CD14-positive monocyte (primary cell): ENCODE data around the gene SUPT6H. TPM values are rescaled to one million over a fixed set of nuclear protein-coding genes. Genes with fewer than 3 reads are reported as not detected.
A peak's percentile ranks its signal among the peaks of the same experiment; 100 is the strongest.

Experiments
- DNase-seq, 3 donors: peaks; one replicate each; pipeline ENCODE4 v3.0.0-alpha.2; 2011 to 2022
- H2AFZ ChIP-seq: 2 replicates; pipeline ENCODE4 v1.6.0; 2012; ENCODE audit warnings: mild to moderate bottlenecking, low read depth, low read length, inconsistent platforms; ENCODE audit not compliant: insufficient read depth, poor library complexity, severe bottlenecking
- H3K27ac ChIP-seq, 2 donors: 1 replicate in 1 of 2; 2 replicates in 1 of 2; pipeline ENCODE4 v1.5.1; 2012 to 2013; ENCODE audit warnings: low read length in 2 of 2, control low read depth in 1 of 2, inconsistent platforms in 1 of 2, low read depth in 1 of 2, mild to moderate bottlenecking in 1 of 2
- H3K27me3 ChIP-seq, 2 donors: one replicate each; pipeline versions ENCODE4 v1.6.0 to v1.6.1; 2011 to 2013; ENCODE audit warnings: low read length in 2 of 2; ENCODE audit not compliant: control insufficient read depth in 2 of 2, insufficient read depth in 2 of 2
- H3K36me3 ChIP-seq, 2 donors: replicated peaks in 1 of 2; 1 replicate in 1 of 2; 2 replicates in 1 of 2; pipeline versions ENCODE4 v1.5.1 to v1.6.1; 2012 to 2013; ENCODE audit warnings: low read length in 2 of 2, control low read depth in 1 of 2, inconsistent platforms in 1 of 2, mild to moderate bottlenecking in 1 of 2; ENCODE audit not compliant: insufficient read depth in 2 of 2, control insufficient read depth in 1 of 2
- H3K4me1 ChIP-seq, 2 donors: 1 replicate in 1 of 2; 2 replicates in 1 of 2; pipeline versions ENCODE4 v1.5.1 to v1.6.1; 2012 to 2013; ENCODE audit warnings: low read length in 2 of 2, control low read depth in 1 of 2, inconsistent platforms in 1 of 2, mild to moderate bottlenecking in 1 of 2, moderate library complexity in 1 of 2; ENCODE audit not compliant: insufficient read depth in 2 of 2, control insufficient read depth in 1 of 2
- H3K4me2 ChIP-seq: replicated peaks from 2 replicates; pipeline ENCODE3; 2012; ENCODE audit warnings: low read length, moderate library complexity, mild to moderate bottlenecking; ENCODE audit not compliant: poor library complexity, severe bottlenecking; ENCODE audit errors: extremely low read depth
- H3K4me3 ChIP-seq, 3 experiments: fragments of 200-600 bp in 1 of 3; sonication (generic) in 1 of 3; replicated peaks in 1 of 3; 1 replicate in 2 of 3; 2 replicates in 1 of 3; pipeline ENCODE4 v1.5.1; 2011 to 2013; ENCODE audit warnings: low read length in 3 of 3, mild to moderate bottlenecking in 3 of 3, control low read depth in 2 of 3, low read depth in 2 of 3, inconsistent platforms in 1 of 3, moderate library complexity in 1 of 3
- H3K79me2 ChIP-seq: 2 replicates; pipeline ENCODE4 v1.6.0; 2012; ENCODE audit warnings: mild to moderate bottlenecking, control low read depth, inconsistent platforms, low read length, moderate library complexity; ENCODE audit not compliant: insufficient read depth
- H3K9ac ChIP-seq: 2 replicates; pipeline ENCODE4 v1.6.0; 2017; ENCODE audit warnings: low read length, mild to moderate bottlenecking; ENCODE audit not compliant: insufficient read depth, poor library complexity, severe bottlenecking
- H3K9me3 ChIP-seq, 2 donors: replicated peaks in 1 of 2; 1 replicate in 1 of 2; 2 replicates in 1 of 2; pipeline versions ENCODE4 v1.5.1 to v1.6.1; 2012 to 2013; ENCODE audit warnings: low read length in 2 of 2, control low read depth in 1 of 2; ENCODE audit not compliant: control insufficient read depth in 1 of 2, insufficient read depth in 1 of 2
- H4K20me1 ChIP-seq: 2 replicates; pipeline ENCODE4 v1.6.0; 2012; ENCODE audit warnings: mild to moderate bottlenecking, low read length, control low read depth, moderate library complexity; ENCODE audit not compliant: insufficient read depth
- H3K27ac Mint-ChIP-seq, 7 donors: one replicate each; pipeline ENCODE4 v1.8.0; 2020; ENCODE audit warnings: mild to moderate bottlenecking in 7 of 7, mixed read lengths in 7 of 7, moderate library complexity in 6 of 7, inconsistent platforms in 2 of 7
- H3K27me3 Mint-ChIP-seq, 3 donors: one replicate each; pipeline ENCODE4 v1.8.0; 2021 to 2022; ENCODE audit warnings: low read depth in 3 of 3, mild to moderate bottlenecking in 3 of 3, mixed read lengths in 3 of 3, moderate library complexity in 3 of 3, inconsistent platforms in 1 of 3
- H3K36me3 Mint-ChIP-seq, 2 donors: one replicate each; pipeline ENCODE4 v1.8.0; 2020; ENCODE audit warnings: mixed read lengths in 2 of 2, inconsistent platforms in 1 of 2, mild to moderate bottlenecking in 1 of 2
- H3K4me1 Mint-ChIP-seq: one replicate; pipeline ENCODE4 v1.8.0; 2020; ENCODE audit warnings: mild to moderate bottlenecking, mixed read lengths
- H3K4me3 Mint-ChIP-seq, 2 donors: one replicate each; pipeline ENCODE4 v1.8.0; 2020; ENCODE audit warnings: mild to moderate bottlenecking in 2 of 2, mixed read lengths in 2 of 2, moderate library complexity in 1 of 2
- H3K9me3 Mint-ChIP-seq, 7 donors: one replicate each; pipeline ENCODE4 v1.8.0; 2020 to 2022; ENCODE audit warnings: mixed read lengths in 7 of 7, mild to moderate bottlenecking in 6 of 7, moderate library complexity in 6 of 7, inconsistent platforms in 2 of 7
- CTCF ChIP-seq: fragments of 200-600 bp; IDR thresholded peaks from one replicate; pipeline ENCODE4 v1.8.0; 2022; ENCODE audit warnings: antibody characterized with exemption, mild to moderate bottlenecking
- WGBS: methylation state at CpG from one replicate; pipeline ENCODE4 v1.1.5; 2013; ENCODE audit warnings: missing lambda C conversion rate; ENCODE audit not compliant: insufficient coverage; 5-methylcytosine and 5-hydroxymethylcytosine counted together
- intact Hi-C, 2 donors: fragments of 100-400 bp; cut with micrococcal nuclease; formaldehyde crosslinking; loops; one replicate each; pipeline versions ENCODE4 v1.15.0 to v1.15.1; 2023
- polyA plus RNA-seq, 3 donors: library from polyadenylated mRNA; depleted of rRNA in 1 of 3; unstranded in 2 of 3; stranded (reverse) in 1 of 3; fragments of 300-500 nt in 2 of 3; fragments of >200 nt in 1 of 3; fragmentation: Illumina TruSeq in 2 of 3; gene quantifications; 1 replicate in 2 of 3; 2 replicates in 1 of 3; pipeline ENCODE4 v1.2.3, GENCODE V29; 2012 to 2021

The SUPT6H gene
- polyA plus RNA-seq, 3 donors = 3.8 to 33.9 (median 7.8) TPM

DNA sequence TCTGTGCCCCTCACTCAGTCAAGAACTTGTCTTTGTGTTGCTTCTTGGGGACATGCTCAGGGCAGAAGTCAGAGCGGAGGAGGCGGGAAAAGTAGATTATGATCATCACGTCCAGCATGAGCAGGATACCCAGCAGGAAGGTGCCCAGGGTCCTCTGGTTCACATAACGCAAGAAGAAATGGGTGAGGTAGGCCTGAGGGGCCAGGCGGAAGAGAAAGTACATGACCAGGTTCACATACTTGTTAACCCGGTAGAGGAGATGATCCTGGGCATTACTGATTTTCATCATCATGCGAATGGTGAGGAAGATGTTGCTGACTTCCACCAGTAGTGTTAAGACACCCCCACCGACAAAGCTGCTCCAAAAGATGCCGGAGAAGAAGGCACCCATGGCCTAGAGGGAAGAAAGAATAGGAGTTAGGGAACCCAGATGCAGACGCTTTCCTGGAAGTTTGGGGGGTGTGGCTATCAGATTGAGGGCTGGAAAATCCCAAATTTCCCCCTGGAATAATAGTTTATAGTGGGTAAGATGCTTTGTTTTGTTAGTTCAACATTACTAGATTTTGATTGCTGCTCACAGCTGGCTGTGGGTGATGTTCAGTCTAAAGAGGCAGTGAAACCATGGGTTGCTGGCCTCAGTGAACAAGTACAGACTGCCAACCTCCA lies 62.6 kb downstream of the SUPT6H start:
- Histone ChIP-seq H3K4me1 (peaks cover 55 to 72% of the 10 kb centered on the region in 2 donors), H3K79me2 (peaks cover 28% of the 10 kb centered on the region)
- WGBS = 94% methylated on average over 8 of the region's 10 CpGs

More for the DNA sequence above, 62.6 kb downstream of the SUPT6H start:
- Mint-ChIP-seq H3K4me3 (peak overlapping the region; percentile 13 to 48), H3K4me1 (peaks cover 62% of the 10 kb centered on the region), H3K36me3 (peaks cover 36 to 44% of the 10 kb centered on the region in 2 donors), H3K9me3 (peaks cover 0 to 2% (median 0%) of the 10 kb centered on the region in 7 donors), H3K27ac (peak overlapping the region in 3 of 7 donors; percentile 11 to 55 (median 40)), H3K27me3 (peaks cover 2 to 15% (median 6%) of the 10 kb centered on the region in 3 donors)
- no peak overlapping the region for H3K9ac ChIP-seq
- H3K27me3 ChIP-seq = no peaks in the 10 kb centered on the region
- intact Hi-C loops = loop anchor here in 1 of 2 donors (5.0 kb wide), 1 partner anchor 88 kb away; no protein-coding TSS in a partner anchor
- no peak overlapping the region for H3K27ac ChIP-seq
- H3K4me2 ChIP-seq = peak overlapping the region; percentile 100
- H3K36me3 ChIP-seq = peaks cover 35 to 40% of the 10 kb centered on the region in 2 donors
- DNase-seq = no peak
- no peak overlapping the region for H2AFZ ChIP-seq
- H3K4me3 ChIP-seq = peak overlapping the region in 1 of 3 experiments; percentile 96
- H4K20me1 ChIP-seq = peaks cover 57% of the 10 kb centered on the region
- no peaks in the 10 kb centered on the region for H3K9me3 ChIP-seq
- TF ChIP-seq CTCF = no peak
